Stimulated activated CD8-positive, alpha-beta memory T cell treated with anti-CD3 and anti-CD28 coated beads, Interleukin-7, amount 100 ng/mL, for 4 hours (primary cell): Measurements from ENCODE around the gene HLA-DPB1.

Source experiments
- DNase-seq, 2 donors: peaks; one replicate each; pipeline ENCODE4 v3.0.0-alpha.2; 2020; ENCODE audit warnings: low read depth in 2 of 2

HLA-DPB1 gene

GRCh38 chr6:33103776-33104175, 28.0 kb downstream of the HLA-DPB1 start:
- no peak for DNase-seq

DNA sequence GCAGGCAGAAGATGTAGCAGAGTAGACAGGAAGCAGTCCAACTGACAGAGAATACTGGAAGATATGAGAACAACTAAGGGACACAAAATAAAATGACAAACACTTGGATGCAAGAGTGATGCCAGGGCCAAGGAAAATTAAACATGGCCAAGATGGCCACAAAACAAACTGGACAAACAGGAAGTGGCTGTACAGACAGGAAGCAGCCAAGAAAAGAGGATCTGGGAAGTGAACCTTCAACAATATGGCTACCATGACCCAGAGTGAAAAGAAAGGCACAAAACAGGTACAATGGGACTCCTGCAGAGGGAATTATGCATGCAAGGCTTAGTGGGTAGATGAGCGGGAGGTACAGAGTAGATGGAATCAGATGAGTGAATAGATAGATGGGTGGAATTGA, 29.1 kb downstream of the HLA-DPB1 start:
- DNase-seq, result no peak

DNA sequence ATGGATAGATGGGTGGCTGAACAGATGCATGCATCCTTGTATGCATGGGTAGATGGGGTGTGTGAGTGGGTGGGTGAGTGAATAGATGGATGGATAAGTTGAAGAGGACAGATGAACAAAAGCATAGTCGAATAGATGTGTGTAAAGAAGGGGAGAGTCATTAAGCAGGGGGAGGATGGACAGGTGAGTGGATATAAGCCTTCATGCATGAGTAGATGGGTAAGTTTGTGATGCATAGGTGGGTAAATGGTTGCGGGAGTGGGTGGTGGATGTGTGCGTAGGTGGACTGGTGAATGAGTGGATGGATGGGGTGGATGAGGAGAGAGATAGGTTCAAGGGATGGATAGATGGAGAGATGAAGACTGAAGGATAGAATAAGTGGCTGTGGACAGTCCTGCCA, 29.6 kb downstream of the HLA-DPB1 start:
- DNase-seq, result no peak

GRCh38 chr6:33105916-33106871, 30.4 kb downstream of the HLA-DPB1 start:
- DNase-seq, result no peak

DNA sequence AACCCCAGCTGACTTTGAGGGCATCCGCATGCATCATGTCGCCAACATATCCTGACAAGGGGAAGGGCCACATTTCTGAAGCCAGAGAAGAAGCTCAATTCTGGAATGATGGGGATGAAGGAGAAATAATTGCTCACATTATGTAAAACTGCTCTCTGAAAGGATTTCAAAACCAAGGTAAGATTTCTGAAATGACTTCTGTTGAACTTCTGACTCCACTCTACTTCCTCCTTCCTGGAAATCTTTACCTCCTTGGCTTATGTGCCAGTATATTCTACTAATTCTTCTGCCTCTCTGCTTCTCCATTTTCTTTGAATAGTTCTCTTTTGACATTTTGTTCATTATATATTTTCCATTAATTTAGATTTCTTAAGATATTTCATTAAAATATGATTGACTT, 31.9 kb downstream of the HLA-DPB1 start:
- DNase-seq, result no peak

- DNase-seq, result no peak
Measured at GRCh38 chr6:33108307-33108706, 32.5 kb downstream of the HLA-DPB1 start.

DNA sequence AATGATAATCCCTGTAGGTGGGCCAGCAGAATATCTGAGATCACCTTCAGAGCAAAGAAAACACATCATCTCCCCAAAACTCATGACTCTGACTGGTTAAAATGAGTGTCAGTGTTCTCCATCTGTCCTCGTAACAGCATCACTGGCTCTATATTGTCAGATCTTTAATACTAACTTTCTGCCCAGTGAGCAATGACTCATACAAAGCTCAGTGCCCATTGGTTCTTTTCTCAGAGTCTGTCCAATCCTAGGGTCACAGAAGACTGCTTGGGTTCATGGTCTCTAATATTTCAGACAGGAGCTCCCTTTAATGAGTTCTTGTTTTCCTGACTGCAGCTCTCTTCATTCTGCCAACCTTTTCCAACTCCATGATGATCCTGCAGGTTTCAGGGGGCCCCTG, 36.4 kb downstream of the HLA-DPB1 start:
- DNase-seq, result no peak

DNA sequence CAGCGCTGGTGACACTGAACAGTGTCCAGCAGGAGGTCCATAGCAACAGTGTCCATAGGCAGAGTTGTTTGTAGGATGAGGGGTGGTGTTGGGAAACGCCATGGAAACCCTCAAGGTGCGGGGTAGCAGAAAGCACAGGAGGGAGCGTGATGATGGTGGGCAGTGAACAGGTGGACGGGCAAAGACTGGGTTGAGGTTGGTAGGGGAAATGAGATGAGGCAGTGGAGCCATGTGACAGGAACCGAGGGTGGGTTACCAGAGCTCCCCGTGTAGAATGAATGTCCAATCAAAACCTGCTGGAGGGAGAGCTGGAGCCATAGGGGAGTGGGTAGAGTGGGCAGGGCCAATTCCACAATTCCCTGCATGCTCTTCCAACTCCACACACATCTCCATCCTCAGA, 38.0 kb downstream of the HLA-DPB1 start:
- DNase-seq, result no peak

DNA sequence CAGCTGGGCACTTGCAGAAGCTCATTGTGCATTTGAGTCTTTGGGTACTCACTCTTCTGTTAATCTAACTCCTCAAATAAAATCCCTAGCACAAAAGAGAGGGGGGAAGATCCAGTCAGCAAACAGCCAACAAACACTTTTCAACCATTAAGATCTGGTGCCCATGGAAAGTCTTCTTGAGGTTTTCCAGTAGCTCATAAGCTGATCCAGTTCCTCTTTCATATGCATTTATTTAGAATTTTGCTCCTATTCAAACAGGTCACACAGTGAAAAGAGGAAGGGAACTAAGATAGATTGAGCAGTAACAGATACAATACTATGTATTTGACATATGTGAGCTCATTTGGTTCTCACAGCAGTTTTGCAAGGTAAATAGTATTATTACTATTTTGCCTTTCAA, 38.6 kb downstream of the HLA-DPB1 start:
- DNase-seq, result no peak

DNA sequence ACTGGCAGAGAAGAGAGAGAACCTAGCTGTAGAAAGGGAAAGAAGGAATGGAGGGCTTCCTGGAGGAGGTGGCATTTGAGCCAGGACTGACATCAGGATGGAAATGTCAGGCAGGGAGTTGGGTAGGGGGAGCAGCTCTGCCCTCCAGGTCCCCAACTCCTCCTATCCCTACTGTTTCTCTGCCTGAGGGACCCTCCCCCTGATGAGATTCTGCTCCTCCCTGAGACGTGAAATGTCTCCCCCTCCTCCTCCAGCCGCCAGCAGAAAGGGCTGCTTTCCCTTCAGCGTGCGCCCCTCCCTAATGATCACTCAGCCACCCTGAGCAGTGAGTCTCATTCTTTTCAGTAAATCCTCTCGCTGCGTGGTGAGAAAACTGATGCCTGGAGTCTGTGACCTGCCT, 40.6 kb downstream of the HLA-DPB1 start:
- no peak for DNase-seq

- no peak for DNase-seq
Measured at GRCh38 chr6:33116841-33117711, 41.3 kb downstream of the HLA-DPB1 start.

- no peak for DNase-seq
Measured at GRCh38 chr6:33117811-33118277, 42.1 kb downstream of the HLA-DPB1 start.

- no peak for DNase-seq
Measured at GRCh38 chr6:33118525-33119123, 42.8 kb downstream of the HLA-DPB1 start.

- DNase-seq, result no peak
Measured at GRCh38 chr6:33120001-33120400, 44.2 kb downstream of the HLA-DPB1 start.

DNA sequence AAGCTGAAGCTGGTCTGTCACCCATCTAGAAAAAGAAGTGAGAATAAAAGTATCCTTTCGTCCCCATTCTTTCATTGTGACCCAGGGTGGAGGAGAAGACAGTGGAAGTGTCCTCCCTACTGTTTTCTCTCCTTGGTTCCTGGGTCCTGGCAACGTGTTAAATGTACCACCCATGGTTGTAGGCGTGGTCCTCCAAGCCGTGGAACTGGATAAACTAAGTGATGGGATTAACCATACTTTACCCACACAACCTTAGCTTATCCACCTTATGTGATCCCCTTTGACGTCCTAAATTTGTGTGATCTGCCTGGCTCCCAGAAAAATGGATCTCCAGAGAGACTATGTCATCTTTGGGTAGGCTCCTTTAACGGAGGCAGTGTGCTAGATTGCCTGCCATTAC, 47.4 kb downstream of the HLA-DPB1 start:
- DNase-seq, result no peak

- no peak for DNase-seq
Measured at GRCh38 chr6:33123732-33124524, 48.1 kb downstream of the HLA-DPB1 start.

DNA sequence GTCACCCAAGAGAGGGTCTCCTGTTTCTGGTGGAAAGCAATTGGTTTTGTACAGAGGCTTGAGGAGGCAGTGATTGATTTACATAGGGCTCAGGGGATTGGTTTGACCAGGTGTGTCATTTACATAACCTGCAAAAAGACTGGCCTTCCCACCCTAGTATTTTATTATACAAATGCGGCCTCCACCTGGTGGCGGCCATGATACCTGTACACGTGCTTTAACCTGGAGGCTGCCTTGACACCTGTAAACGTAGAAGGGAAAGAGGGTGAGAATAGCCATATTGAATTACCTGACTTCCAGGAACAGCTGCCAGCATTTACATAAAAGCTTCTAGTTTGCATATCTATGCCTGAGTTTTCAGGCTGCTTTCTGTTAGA, 48.7 kb downstream of the HLA-DPB1 start:
- DNase-seq, result no peak

GRCh38 chr6:33124947-33125346, 49.2 kb downstream of the HLA-DPB1 start:
- no peak for DNase-seq

DNA sequence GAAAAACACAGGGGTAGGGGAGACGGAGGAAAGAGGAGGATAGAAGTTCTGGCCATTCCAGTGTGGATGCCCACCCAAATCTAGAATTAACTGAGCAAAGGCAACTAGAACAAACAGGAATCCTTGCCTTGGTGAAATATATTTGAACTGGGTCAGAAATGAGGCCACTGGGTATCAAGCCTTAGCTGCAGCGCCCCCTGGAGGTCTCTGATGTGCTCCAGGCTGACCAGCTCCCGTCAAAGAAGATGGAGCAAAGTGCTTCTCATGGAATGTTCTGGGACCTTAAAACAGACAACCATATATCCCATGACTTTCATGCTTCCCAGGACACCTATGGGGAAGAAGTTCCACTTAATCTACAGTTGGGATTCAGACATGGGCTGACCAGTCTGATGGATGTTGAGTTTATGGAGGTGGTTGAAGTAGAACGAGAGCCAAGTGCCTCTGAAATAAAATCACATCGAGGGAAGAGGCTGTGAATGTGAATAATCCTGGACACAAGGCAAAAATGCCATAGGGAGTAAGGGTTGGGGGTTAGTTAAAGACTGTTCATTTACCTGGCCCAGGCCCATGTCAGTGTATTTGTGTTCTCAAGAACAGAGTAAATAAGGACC, 50.4 kb downstream of the HLA-DPB1 start:
- peak; percentile 29 to 30 for DNase-seq

DNA sequence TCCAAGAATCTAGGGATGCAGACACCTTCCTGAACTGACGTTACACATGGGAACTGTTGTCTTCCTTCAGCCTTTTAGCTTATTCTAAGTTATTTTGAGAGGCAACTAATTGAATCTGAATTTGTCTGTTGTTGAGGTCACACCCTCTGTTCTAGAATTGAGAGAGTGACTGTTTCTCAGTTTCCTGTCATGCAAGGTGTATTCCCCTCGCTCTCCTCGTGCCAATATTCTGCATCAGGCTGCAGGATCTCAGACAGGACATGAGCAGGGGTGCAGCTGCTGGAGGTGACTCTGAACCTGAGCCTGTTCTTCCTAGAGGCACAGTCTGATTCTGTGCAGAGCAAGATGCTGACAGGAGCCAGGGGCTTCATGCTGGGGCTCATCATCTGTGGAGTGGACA, 52.5 kb downstream of the HLA-DPB1 start:
- DNase-seq, result no peak

DNA sequence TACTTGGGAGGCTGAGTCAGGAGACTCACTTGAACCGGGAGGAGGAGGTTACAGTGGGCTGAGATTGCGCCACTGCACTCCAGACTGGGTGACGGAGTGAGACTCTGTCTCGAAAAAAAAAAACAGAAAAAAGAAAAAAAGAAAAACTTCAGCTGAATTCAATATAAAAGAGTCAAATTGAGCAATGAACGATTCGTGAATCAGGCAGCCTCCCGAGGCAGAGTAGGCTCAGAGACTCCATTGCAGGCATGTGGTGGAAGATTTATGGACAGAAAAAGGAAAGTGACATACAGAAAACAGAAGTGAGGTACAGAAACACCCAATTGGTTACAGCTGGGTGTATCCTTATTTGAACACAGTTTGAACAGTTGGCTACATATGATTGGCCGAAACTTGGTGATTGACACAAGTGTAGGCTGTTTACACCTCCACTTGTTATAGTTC, 56.3 kb downstream of the HLA-DPB1 start:
- DNase-seq, result no peak
